ENCODE results near the gene VRK1. TPM values are rescaled to one million over a fixed set of nuclear protein-coding genes. Genes with fewer than 3 reads are reported as not detected.

VRK1 gene
- total and polyA plus RNA-seq, 2 of the 4 experiments (the other 2 are of a cell fraction) = 14.2 to 19.9 TPM

GRCh38 chr14:96761066-96761465 is 36.1 kb upstream of the VRK1 start:
- Histone ChIP-seq H3K14ac (replicated peaks; ENCODE audit: low read depth, low read length) (no peak overlapping the region), H3K4ac (ENCODE audit: low read depth, low read length) (no peak overlapping the region), H3K36me3 (ENCODE audit: control insufficient read depth, insufficient read depth, low read length) (no peaks in the 10 kb centered on the region), H3K27ac (ENCODE audit: insufficient read depth, low read length) (no peak overlapping the region), H3K23ac (ENCODE audit: low read depth, low read length) (no peak overlapping the region), H2BK15ac (ENCODE audit: low read depth, low read length) (no peak overlapping the region), H2BK120ac (ENCODE audit: low read depth, low read length) (no peak overlapping the region), H3K27me3 (ENCODE audit: control insufficient read depth, insufficient read depth, low read length) (peaks cover 3% of the 10 kb centered on the region; the same call in 1 of the 2 replicates), H3K4me1 (ENCODE audit: control insufficient read depth, insufficient read depth, low read length) (no peaks in the 10 kb centered on the region), H4K8ac (ENCODE audit: low read depth in 2 of 2, low read length in 2 of 2) (no peak overlapping the region), H3K9ac (ENCODE audit: low read depth, low read length) (no peak overlapping the region), H2AFZ (replicated peaks; ENCODE audit: low read length, poor library complexity) (no peak overlapping the region), H3K9me3 (ENCODE audit: control insufficient read depth, insufficient read depth, low read length) (no peaks in the 10 kb centered on the region), H3K56ac (ENCODE audit: extremely low read depth, insufficient read depth, low read length) (no peak overlapping the region), H2BK5ac (ENCODE audit: low read depth, low read length, poor library complexity, severe bottlenecking) (no peak overlapping the region), H3K18ac (ENCODE audit: low read depth, low read length) (no peak overlapping the region), H4K20me1 (ENCODE audit: insufficient read depth, low read length) (no peaks in the 10 kb centered on the region), H3K4me2 (ENCODE audit: low read depth, low read length) (no peak overlapping the region), H4K5ac (ENCODE audit: low read depth, low read length) (no peak overlapping the region), H2AK9ac (replicated peaks; ENCODE audit: low read depth, low read length, poor library complexity) (no peak overlapping the region), H2BK20ac (ENCODE audit: low read depth, low read length) (no peak overlapping the region), H4K91ac (ENCODE audit: insufficient read depth, low read depth, low read length) (no peak overlapping the region), H3K79me1 (ENCODE audit: low read depth in 1 of 2, low read length in 2 of 2) (no peaks in the 10 kb centered on the region), H2AK5ac (ENCODE audit: low read depth, low read length) (no peak overlapping the region), H3K9me1 (ENCODE audit: insufficient read depth, low read length) (no peaks in the 10 kb centered on the region), H3K4me3 (ENCODE audit: insufficient read depth, low read depth, low read length) (no peak overlapping the region)
- ATAC-seq (ENCODE audit: low read depth) = no peak
- in situ Hi-C loops (cut with MboI; ENCODE audit: low sequenced_read_pairs) (no loop called here), intact Hi-C loops (cut with micrococcal nuclease) (no loop called here), dilution Hi-C loops (cut with HindIII; ENCODE audit: low sequenced_read_pairs, unreplicated experiment) (no loop called here)
- WGBS, 2 experiments (ENCODE audit: extremely low coverage in 2 of 2, insufficient read length in 1 of 2) = no CpG with 5 or more reads among the region's 6 CpGs
- POLR2A ChIA-PET (ENCODE audit: unreplicated experiment) = no interaction called here
- no TSS peak for BruUV-seq (replicated peaks)
- no peak for DNase-seq
- TF ChIP-seq BHLHE40 (IDR thresholded peaks at IDR 0.05; ENCODE audit: low read depth, low read length) (no peak), CTCF (conservative IDR thresholded peaks at IDR 0.05; ENCODE audit: low read depth, low read length) (no peak), SMC3 (IDR thresholded peaks at IDR 0.05; ENCODE audit: low read depth, low read length) (no peak), USF2 (IDR thresholded peaks at IDR 0.05; ENCODE audit: low read depth, low read length) (no peak), MAZ (IDR thresholded peaks at IDR 0.05; ENCODE audit: borderline replicate concordance, low read depth, low read length) (no peak), FOS (IDR thresholded peaks at IDR 0.05; ENCODE audit: low read depth, low read length) (no peak), MAFK (IDR thresholded peaks at IDR 0.05; ENCODE audit: low read depth, low read length) (no peak), RAD21 (IDR thresholded peaks at IDR 0.05; ENCODE audit: low read length) (no peak), NFE2L2 (IDR thresholded peaks at IDR 0.05; ENCODE audit: low read depth, low read length) (no peak), RCOR1 (IDR thresholded peaks at IDR 0.05; ENCODE audit: insufficient replicate concordance, low read length) (no peak), RFX5 (IDR thresholded peaks at IDR 0.05; ENCODE audit: low read depth, low read length) (no peak), MXI1 (IDR thresholded peaks at IDR 0.05; ENCODE audit: borderline replicate concordance, low read depth, low read length) (no peak), CEBPB (IDR thresholded peaks at IDR 0.05; ENCODE audit: low read depth, low read length) (no peak), ELK1 (IDR thresholded peaks at IDR 0.05; ENCODE audit: borderline replicate concordance, low read depth, low read length) (no peak), POLR2A (IDR thresholded peaks at IDR 0.05; ENCODE audit: low read depth, low read length) (no peak), CHD1 (IDR thresholded peaks at IDR 0.05; ENCODE audit: low read depth, low read length) (no peak)
- CTCF ChIA-PET = no interaction called here
